NCI-H345 treated with DMSO at 0.1 percent for 48 hours (cell line): ENCODE measurements around the gene CSDE1.

Source experiments
- DNase-seq: peaks from one replicate; lab custom pipeline; 2025; ENCODE audit not compliant: unreplicated experiment; lab: John Stamatoyannopoulos, UW

Gene CSDE1

GRCh38 chr1:114750780-114751179 is 7.0 kb downstream of the CSDE1 start:
- no peak for DNase-seq

GRCh38 chr1:114749835-114750234 is 7.9 kb downstream of the CSDE1 start:
- no peak for DNase-seq

DNA sequence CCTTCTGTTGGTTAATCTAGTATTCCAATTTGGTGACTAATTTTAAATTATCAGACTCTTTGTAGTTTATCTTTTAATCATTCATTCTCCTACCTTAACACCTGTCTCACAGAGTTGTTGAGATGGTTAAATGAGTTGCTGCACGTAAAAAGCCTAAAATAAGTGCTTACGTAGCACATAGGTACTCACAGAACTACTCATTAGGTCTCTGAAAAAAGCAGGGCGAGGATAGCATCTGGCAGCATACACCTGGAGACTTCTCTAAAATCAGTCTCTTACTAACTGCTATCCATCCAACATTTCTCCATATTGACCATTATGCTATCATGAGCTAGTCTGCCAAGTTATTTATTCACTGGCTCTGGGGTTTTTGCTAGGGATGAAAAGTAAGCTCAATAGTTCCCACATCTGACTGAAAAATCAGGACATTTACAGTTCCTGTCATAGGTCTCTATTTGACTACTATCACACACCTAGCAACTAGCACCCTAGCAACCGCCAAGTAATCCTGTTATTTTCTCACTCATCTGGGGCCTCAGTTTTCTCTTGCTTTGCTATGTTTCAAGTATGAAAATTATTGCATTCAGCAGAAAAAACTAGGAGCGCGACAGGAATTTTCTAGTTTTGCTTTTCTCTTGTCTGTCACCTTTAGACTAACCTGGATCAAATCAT is 11.2 kb downstream of the CSDE1 start:
- DNase-seq = no peak

DNA sequence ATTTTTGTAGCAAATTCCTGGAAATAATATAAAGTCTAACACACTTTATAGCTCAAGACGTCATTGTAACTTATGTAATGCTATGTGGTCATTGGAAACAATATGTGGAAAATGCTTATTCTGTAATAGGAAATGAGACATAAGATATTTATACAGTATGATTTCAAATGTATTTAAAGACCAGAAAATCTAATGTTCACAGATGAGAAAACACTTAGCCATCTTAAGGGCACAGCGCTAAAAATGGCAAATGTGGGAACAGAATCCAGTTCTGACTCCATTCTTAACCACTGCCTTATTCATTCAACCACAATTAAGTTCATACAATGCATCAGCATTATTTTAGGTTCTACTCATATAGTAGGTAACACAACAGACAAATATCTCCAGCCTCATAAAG is 12.5 kb downstream of the CSDE1 start:
- DNase-seq = no peak

DNA sequence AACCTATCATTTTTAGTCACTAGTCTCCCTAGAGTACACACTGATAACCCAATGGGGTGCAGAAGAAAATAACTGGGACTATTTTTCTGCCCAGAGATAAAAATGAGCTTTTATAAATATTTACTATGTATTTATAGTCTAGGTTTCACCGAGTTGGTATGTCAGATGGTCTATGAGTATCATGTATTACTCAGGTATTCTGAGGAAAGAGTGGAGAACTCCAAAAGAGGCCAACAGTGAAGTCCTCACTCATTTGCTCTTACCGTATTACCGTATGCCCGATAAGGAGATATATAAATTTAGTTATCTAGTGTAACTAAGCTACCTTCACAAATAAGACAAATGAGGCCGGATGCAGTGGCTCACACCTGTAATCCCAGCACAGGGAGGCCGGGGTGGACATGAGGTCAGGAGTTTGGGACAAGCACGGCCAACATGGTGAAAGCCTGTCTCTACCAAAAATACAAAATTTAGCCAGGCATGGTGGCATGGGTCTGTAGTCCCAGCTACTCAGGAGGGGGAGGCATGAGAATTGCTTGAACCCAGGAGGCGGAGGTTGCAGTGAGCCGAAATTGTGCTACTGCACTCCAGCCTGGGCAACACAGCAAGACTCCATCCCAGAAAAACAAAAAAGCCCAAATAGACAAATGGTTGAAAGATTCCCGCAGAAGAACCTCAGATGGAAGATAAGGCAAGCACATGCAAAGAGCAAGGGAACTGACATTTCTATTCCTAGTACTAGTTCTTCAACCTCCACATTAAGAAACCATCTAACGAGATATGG is 15.6 kb downstream of the CSDE1 start:
- DNase-seq = no peak

- DNase-seq = no peak
These were observed 17.5 kb downstream of the CSDE1 start for GRCh38 chr1:114740331-114740730.

DNA sequence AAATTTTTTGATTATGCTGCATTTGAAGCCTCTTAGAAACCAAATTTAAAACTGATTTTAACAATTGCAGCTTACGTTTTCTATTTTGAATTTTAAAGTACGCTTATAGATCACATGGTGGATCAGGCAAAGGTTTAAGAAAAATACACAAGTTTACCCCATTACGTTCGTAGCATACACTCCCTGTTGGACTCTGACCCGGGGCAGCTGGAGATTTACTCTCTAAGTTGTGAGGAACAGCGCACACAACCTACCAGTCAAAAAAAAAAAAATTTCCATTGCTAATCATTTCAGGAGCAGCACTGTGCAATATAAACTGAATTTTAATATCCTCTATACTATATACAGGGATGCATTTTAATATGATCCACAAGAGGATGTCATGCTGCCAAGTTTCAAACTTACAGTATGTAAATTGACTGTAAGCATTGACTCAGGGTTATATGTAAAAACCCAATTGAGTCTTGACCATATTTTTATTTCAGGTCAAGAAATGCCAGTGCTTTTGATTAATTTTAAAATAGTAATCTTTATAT is 20.4 kb downstream of the CSDE1 start:
- DNase-seq = no peak

DNA sequence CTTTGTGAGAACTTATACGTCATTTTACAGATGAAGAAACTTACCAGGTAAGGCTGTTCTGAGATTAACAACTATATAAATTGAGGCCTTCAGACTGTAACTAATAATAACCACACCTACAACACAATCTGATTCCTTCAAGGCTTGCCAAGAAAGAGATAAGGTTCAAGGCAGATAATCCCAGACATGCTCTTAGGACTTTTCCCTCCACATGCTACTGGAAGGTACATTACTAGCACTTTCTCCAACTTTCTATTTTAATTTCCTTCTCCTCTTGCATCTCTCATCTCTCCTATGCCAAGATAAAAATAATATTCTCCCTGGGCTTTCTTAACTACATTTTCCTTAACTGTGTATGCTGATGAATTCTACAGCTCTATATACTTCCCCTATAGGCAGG is 22.3 kb downstream of the CSDE1 start:
- no peak for DNase-seq

GRCh38 chr1:114729782-114730181 is 28.0 kb downstream of the CSDE1 start:
- no peak for DNase-seq

DNA sequence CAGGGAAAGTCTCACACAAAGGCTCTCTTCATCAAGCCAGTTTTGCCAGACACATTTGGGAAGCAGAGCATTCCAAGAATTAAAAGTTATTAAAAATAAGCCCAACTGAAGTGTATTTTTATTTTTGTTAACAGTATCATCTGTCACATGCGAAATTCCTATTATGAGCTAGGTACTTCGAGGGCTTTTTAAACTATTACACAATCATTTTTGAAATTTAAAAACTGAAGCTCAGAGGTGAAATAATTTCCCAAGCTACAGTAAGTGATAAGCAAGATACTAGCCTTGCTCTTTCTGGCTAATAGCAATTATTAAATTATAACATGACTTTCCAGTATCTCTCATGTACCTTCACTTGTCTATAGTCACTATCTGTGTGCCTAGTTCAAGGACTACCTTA is 29.2 kb downstream of the CSDE1 start:
- DNase-seq = no peak

DNA sequence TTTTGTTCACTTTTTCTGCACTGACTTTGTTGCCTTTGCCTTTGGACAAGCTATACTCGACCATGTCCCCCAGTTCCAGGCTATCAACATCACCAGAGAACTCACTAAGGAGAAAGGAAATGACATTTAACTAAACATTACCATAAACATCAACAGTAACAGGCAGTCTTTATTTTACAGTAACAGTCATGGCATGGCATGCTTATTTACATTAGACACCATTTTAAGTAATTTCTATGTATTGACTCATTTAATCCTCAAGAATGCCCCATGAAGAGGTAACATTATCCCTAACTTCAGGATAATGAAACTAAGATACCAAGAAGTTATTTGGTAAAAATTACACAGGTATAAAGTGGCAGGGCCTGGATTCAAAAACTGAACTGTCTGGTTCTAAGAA is 32.6 kb downstream of the CSDE1 start:
- DNase-seq = no peak

GRCh38 chr1:114723915-114724314 is 33.9 kb downstream of the CSDE1 start:
- no peak for DNase-seq

GRCh38 chr1:114723457-114723856 is 34.3 kb downstream of the CSDE1 start:
- no peak for DNase-seq

- DNase-seq = no peak
These were observed 37.3 kb downstream of the CSDE1 start for GRCh38 chr1:114720492-114720891.

GRCh38 chr1:114719424-114719787 is 38.4 kb downstream of the CSDE1 start:
- no peak for DNase-seq

- no peak for DNase-seq
These were observed 38.9 kb downstream of the CSDE1 start for GRCh38 chr1:114718661-114719423.

DNA sequence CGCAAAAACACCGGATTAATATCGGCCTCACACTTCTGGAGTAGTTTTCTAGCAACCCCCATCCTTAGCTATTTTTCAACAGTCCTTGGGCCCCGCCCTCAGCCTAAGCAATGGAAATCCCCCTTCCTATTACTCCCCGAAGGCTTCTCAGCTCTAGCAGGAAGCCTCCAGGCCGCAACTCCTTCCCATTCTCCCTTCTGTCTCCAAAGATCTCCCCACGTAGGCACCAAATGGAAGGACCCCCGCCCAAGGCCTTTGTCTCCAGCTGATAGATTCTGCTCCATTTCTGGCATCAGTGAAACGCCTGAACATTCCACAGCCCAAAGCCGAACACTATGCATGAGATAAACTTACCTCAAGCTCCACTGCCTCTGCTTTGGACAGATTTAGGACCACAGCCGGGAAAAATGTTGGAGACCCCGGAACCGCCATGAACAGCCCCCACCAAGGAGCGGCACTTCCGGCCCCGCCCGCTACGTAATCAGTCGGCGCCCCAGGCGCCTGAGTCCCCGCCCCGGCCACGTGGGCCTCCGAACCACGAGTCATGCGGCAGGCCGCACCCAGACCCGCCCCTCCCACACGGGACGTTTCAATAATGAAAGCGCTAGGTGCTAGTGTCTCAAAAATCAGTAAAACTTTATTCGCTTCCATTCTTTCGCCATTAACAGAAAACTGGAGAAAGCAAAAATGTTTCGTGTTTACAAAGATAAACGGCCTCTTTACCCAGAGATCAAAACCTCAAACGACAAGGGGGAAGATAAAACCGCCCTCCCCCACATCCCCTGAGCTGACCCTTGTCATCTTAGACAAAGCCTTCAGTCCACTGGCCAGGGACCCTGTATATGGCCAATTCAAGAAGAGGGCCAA is 41.2 kb downstream of the CSDE1 start, which contains the start of gene NRAS:
Gene NRAS (minus strand): TSS at position 468 of the 867 bp plus-strand sequence. CDS start 611 bp downstream, outside the sequence.
- DNase-seq = peak; percentile 72

DNA sequence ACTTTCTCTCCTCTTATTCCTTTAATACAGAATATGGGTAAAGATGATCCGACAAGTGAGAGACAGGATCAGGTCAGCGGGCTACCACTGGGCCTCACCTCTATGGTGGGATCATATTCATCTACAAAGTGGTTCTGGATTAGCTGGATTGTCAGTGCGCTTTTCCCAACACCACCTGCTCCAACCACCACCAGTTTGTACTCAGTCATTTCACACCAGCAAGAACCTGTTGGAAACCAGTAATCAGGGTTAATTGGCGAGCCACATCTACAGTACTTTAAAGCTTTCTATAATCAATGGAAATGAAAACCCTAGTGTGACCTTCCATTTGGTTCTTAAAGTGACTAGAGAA is 41.9 kb downstream of the CSDE1 start:
- no peak for DNase-seq

DNA sequence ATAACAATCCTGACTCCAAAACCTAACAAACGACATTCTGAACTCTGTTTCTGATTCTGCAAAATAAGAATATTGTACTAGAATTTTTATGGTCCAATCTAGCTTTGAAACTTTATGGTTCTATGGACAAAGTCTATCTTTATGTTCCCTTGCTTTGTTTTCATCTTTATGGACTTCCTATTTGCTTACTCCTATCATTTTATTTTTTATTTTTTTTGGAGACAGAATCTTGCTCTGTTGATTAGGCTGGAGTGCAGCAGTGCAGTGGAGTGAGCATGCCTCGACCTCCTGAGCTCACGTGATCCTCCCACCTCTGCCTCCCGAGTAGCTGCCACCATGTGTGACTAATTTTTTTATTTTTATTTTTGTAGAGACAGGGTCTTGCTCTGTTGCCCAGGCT is 44.8 kb downstream of the CSDE1 start:
- no peak for DNase-seq

- DNase-seq = no peak
These were observed 47.4 kb downstream of the CSDE1 start for GRCh38 chr1:114710360-114710759.

GRCh38 chr1:114707604-114708003 is 50.2 kb downstream of the CSDE1 start:
- DNase-seq = no peak
